HG03439 (cell line): ENCODE data around the gene LENG1.

Experiments used
- ATAC-seq: cut with Tn5 transposase; IDR thresholded peaks from one replicate; pipeline ENCODE4 v1.9.1; 2021; ENCODE audit warnings: mild to moderate bottlenecking, moderate library complexity; ENCODE audit not compliant: unreplicated experiment

Gene LENG1

GRCh38 chr19:54165222-54165621 lies 5.7 kb upstream of the LENG1 start:
- ATAC-seq = no peak

DNA sequence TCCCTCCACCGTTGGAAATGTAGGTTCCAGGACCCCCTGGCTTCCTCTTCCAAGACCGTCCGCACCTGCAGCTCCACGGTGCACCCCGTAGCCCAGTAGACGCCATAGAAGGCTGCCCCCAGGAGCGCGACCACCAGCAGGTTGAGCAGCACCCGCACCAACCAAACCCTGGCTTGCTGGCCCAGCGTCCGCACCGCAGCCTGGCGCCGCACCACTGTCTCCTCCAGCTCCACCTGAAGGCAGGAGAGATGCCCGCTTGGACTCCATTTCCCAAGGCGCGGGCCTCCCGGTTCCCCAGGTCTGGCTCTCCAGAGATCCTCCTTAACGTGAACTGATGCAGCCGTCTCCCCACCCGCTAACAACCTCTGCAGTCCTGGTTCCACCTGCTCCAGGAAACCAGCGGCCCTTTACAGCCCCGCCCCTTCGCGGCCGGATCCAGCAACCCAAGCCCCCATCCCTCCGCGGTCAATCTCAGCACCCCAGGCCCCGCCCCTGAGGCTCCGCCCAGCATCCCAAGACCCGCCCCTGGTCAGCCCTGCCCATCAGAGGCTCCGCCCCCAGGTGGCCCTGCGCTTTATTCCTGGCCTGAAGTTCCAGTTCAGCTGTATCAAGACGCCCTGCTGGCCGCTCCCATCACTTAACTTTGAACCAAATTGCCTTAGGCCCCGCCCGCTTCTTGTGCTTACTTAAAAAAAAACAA lies 5.0 kb upstream of the LENG1 start:
- no peak for ATAC-seq

- ATAC-seq = no peak
Observed at GRCh38 chr19:54162884-54163283, 3.4 kb upstream of the LENG1 start.

DNA sequence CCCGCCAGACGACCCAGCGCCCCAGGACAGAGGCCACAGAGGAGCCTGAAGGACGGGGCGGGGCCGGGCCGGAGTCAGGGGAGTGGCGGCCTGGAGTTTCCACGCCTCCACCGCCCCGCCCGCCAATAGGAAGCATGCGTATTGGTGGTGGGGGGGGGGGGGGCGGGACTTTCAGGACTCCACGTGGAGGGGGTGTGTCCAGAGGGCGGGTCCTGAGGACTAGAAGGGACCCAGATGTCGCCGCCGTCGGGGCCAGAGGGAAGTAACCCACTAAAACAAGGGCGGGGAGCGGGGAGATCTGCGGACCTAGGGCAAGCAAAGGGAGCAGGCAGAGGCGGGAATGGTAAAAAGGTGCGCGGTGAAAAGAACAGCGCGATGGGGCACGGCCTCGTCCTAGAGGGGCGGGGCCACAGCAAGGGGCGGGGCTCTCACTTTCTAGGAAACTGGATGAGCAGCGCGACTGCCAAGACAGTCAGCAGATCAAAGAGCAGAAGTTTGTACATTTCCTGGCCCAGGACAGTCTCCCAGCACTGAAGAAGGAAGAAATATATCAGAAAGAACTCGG lies 2.8 kb upstream of the LENG1 start:
- no peak for ATAC-seq

DNA sequence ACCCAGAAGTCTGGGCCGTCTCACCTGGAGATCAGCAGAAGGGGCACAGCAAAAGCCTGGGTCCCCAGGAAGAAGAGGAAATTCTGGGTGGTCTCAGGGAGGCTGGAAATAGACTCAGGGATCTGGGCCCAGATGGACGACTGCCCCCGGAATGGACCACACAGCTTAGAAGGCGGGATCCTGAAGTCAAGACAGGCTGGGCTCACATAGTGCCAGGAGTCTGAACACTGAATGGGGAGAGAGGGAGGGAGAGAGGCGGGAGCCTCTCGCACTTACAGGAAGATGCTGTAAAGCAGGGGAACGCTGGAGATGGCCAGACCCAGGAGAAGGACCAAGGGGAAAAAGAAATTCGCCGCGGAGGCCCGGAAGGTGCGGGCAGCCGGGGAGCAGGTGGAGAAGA lies 1.3 kb upstream of the LENG1 start:
- no peak for ATAC-seq

DNA sequence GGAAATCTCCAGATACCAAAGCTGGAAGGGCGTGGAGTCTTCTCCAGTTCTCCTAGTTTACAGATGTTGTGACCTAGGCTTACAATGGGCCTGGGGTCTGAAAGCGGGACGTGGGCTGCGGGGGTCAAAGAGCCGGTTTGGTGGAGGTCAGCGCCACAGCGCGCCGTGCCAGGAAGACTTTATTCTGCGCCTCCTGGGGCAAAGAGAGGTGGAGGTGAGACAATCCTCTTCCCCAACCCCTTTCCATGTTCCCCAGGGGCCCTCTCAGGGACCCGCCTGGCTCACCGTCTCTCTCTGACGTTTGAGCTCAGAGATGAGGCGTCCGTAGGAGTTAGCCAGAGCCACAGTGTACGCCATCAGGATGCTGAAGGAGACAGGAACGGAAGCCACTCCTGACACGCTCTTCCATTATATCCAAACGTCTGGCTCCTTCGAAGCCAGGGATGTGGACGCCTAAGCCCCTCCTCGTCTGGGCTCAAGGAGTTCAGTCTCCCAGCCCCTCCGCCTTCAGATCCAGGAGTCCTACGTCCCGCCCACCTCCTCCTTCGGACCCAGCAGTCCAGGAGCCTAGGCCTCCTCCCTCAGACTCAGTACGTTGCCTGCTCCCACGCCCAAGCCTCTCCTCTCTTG lies 776 bp upstream of the LENG1 start:
- peak; percentile 3 for ATAC-seq

- ATAC-seq = no peak
Observed at GRCh38 chr19:54158812-54159351, 639 bp downstream of the LENG1 start.

DNA sequence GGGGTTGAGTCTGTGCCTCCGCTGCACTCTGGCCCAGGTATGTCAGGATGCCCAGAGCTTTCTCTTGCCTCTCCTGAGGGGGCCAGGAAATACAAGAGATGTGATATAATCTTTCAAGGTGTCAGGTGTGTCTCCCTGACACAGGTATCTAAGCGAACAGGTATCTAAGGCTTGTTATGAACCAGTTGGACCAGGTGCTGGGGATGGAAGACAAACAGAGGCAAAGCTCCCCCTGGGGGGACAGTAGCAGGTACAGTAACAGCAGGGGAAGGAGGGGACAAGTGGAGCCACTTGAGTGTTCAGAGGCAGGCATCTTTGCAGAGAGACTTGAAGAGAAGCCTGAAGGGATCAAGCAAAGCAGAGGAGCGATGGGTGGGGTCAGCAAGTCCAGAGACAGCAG lies 2.6 kb downstream of the LENG1 start:
- no peak for ATAC-seq

DNA sequence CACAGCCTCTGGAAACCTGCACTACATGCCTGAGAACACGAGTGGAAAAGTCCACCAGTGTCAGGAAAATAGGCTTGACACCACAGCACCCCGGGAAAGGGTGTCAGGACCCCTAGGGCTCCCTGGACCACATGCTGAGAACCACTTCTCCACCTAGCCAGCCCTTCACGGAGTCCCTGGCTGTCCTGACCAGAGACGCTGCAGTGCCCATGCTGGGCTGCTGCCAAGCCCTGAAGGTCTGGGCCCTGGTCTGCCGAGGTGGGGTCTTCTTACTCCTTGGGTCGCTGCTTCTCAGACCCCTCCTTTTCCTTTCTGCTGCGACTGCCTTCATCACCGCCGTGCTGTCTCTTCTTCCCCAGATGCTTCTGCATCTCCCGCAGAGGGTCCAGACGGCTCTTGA lies 3.0 kb downstream of the LENG1 start:
- no peak for ATAC-seq

- ATAC-seq = no peak
Observed at GRCh38 chr19:54155694-54156093, 3.8 kb downstream of the LENG1 start.

- no peak for ATAC-seq
Observed at GRCh38 chr19:54154603-54155345, 4.7 kb downstream of the LENG1 start.

GRCh38 chr19:54153731-54154326 lies 5.7 kb downstream of the LENG1 start:
- ATAC-seq = no peak

- ATAC-seq = no peak
Observed at GRCh38 chr19:54152878-54153524, 6.5 kb downstream of the LENG1 start.

- ATAC-seq = no peak
Observed at GRCh38 chr19:54152267-54152666, 7.3 kb downstream of the LENG1 start.

DNA sequence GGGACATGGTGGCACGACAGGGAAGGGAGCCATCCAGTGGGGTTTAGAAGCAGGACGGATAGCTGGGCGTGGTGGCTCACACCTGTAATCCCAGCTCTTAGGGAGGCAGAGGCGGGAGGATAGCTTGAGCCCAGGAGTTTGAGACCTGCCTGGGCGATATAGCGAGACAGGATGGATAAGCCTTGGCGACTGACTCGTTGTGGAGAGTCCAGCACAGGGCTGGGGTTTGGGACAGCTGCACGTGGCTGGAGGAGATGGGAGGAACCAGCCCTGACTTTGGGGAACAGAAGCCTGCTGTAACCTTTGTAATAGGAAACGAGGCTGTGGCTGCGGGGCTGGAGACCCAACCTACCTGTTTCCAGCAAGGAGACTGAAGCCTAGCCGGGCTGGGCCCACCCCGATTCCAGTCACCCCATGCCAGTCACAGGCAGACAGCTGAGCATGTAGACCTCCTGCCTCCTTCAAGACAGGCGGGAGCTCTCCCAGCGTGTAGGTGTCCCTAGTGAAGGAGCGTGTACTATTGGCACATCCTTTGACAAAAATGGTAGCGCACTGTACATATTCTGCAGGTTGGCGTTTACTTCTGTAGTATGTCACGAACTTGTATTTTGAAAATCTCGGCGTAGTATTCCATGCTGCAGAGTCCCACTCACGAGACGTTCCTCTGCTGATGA lies 8.0 kb downstream of the LENG1 start:
- ATAC-seq = no peak

DNA sequence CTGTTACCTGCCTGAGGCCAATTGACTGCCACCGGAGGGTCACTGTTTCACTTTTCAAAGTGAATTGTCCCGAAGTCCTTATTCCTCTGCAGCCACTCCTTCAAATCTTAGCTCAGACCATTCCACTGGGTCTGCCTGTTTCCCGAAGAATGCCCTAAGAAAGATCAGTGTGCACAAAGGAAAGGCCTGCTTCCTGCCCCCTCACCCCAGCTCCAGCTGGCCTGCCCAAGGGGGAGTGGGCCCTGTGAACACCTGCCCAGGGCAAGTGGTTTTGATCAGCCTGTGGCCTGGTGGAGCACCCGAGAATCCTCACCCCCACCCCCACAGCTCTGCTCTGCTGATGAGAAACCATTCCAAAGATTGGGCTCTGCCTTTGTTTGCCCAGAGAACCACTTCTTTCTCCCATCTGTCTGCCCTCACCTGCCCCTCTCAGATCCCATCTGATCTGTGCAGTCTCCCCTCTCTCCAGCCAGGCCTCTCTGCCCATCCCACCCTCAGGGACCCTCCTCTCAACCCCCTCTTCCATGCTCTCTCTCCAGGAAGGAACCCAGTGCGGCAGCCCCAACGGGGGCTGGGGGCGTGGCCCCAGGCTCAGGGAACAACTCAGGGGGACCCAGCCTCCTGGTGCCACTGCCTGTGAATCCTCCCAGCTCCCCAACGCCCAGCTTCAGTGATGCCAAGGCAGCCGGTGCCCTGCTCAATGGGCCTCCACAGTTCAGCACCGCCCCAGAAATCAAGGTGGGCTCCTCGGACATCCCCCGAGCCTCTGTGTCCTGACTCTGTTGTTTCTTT lies 10.3 kb downstream of the LENG1 start:
- no peak for ATAC-seq

DNA sequence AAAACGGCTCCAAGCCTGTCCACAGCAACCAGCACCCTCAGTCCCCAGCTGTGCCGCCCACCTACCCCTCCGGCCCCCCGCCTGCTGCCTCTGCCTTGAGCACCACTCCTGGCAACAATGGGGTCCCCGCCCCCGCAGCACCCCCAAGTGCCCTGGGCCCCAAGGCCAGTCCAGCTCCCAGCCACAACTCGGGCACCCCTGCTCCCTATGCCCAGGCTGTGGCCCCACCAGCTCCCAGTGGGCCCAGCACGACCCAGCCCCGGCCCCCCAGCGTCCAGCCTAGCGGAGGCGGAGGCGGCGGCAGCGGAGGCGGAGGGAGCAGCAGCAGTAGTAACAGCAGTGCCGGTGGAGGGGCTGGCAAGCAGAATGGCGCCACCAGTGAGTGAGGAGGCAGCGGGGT lies 11.4 kb downstream of the LENG1 start:
- ATAC-seq = no peak

DNA sequence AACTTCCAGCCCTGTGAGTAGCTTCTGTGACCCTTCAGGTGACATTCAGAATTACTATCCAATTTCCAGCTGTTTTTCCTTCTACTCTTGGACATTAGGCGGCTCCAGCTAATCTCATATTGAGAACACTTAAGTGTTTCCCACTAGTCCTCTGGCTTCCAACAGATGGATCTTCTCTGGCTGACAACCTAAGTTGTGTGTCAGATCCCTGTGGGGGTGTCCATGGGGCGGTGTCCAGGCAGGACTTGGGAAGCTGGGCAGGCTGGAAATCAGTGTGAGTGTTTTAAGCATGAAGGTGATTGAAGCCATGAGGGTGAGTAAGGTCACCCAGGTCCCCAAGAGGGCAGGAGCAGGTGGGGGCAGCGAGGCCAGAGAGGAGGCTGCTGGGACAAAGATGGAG lies 11.8 kb downstream of the LENG1 start:
- ATAC-seq = no peak

- ATAC-seq = no peak
Observed at GRCh38 chr19:54145541-54146158, 13.9 kb downstream of the LENG1 start.
